ENCODE measurements around the gene PPP1R10.

Gene PPP1R10

DNA sequence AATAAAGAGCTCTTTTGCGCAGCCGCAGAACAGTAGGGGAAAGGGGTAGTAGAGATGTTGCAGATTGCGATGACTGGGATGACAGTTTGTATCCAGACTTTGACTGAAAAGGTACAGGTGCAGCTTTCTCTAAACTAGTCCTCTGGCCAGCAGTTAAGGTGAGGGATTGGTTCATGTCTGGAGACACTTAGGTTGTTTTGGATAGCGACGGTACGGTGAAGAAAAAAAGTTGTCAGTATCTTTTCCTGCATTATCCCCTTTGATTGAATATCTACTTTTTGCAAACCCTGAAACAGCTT lies 59.4 kb downstream of the PPP1R10 start:
- in situ Hi-C loops (cut with MboI; ENCODE audit: low sequenced_read_pairs), result no loop called here

DNA sequence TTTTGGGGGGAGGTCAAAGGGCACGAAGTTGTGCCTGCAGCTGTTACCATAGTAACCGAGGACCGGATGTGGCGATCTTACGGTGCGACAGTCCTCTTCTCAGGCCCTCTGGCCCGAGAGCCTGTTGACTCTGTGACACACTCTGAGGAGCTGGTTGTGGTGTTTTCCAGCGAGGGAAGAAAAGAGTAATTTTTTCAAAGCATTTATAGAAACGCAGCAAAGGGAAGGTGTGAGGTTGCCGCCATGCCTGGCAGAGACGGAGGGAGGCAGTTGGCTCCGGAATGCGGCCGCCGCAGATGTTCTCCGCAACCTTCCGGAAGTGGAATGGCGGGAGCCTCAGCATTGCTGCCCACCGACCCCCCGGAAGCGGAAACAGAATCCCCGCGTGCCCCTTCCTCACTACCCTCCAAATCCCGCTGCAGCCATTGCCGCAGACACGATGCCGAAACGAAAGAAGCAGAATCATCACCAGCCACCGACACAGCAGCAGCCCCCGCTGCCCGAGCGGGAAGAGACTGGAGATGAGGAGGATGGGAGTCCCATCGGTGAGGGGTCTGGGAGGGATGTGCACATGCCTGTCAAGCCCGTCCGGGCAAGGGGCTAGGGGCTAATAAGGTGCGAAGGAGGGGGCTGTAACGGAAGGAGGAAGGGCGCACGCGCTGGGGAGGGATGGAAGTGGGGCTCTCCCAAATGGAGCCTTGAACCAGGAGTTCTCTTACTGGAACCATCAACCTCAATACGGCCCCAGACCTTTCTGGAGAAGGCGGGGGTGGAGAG lies 59.9 kb downstream of the PPP1R10 start, which contains the start of gene PRR3:
Gene PRR3, plus strand, starts transcription at position 390 of the 777 bp plus-strand sequence. Its CDS starts 50 bp downstream, at position 440.
- in situ Hi-C loops (cut with MboI; ENCODE audit: low sequenced_read_pairs), result no loop called here

DNA sequence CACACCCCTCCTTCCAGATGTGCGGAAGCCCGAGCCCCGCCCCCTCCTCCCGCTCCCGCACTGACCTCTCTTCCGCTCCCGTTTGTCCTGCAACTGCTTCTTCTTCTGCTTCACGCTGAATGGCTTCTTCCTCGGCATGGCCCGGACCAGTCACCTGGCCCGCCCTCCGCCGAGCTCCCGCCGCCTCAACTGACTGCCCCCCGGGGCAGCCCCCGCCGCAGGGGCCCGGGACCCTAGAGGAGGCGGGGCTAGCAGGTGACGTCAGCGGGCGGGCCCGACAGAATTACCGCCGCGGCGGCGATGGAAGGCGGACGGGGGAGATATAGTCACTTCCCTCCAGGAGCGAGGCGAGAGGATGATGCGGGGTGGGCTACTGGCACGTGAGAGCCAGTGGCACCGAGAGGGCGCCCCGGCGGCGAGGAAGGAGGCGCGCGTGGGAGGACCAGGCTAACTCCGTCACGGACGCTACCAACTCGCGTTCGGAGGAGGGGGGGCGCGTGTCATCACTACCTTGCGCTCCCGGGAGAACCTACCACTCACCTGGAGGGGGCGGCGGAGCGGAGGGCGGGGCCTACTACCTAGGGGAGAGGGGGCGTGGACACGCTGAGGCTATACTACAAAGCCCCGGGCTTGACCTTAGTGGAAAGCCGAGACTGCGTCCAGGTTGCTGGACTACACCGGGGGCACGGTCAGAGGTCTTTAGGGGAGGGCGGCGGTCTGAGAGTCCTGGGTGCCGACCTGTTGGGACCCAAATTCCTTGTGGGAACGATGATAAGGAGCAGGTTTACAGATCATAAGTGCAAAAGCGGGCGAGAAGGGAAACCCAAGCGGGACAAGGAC lies 60.8 kb downstream of the PPP1R10 start, which contains the start of gene GNL1:
Gene GNL1, minus strand, starts transcription at position 424 of the 840 bp plus-strand sequence. Its CDS starts 286 bp downstream, at position 138.
- in situ Hi-C loops (cut with MboI; ENCODE audit: low sequenced_read_pairs), result no loop called here

DNA sequence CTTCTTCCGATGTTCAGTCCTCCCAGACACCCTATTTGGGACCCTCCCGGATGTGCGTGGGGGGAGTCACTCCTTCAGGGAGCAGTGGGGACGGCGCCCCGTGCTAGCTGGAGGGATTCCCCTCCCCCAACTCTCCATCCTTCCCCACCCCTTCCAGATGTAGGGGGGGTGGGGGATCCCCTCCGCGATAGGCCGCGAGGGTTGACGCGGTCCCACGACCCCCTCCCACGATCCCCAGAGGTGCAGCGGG lies 61.3 kb downstream of the PPP1R10 start:
- in situ Hi-C loops (cut with MboI; ENCODE audit: low sequenced_read_pairs), result no loop called here

DNA sequence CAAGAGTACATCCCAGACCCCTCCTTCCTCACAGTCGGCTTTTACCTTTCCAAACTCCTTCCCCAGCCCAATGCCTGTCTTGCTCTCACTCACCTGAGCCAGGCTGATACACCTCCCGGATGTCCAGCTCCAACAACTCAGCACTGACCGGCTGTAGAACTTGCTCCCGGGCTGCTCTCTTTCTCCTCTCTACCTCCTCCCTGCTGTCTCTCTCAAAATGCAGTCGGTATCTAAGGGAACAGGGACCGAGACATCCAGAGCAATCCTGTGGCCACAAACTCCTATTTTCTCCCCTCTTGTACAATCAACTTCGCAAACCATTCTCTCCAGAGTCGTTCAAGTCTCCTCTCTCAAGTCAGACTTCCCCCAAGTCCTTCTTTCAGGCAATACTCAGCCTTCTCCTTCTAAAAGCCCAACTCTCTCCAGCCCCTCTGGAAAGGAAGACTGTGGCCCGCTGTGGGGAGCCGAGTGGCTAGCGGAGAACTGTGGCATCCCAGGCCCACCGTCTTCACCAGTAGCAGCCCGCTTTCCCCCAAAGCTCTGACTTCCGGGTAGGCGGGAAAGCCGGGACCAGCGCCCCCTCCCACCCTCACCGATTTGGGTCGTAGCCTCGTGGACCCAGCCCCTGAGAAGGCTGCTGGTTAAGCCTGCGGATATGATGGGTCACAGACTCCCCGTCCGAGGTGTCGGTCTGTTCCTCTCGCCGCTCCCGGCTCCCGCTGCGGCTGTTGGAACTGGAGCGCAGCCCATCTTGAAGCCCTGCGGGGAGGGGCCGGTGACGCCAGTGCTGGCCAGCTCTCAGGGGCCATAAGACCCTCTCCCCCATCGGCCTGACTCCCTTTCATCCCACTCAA lies 61.9 kb downstream of the PPP1R10 start:
- in situ Hi-C loops (cut with MboI; ENCODE audit: low sequenced_read_pairs), result no loop called here

DNA sequence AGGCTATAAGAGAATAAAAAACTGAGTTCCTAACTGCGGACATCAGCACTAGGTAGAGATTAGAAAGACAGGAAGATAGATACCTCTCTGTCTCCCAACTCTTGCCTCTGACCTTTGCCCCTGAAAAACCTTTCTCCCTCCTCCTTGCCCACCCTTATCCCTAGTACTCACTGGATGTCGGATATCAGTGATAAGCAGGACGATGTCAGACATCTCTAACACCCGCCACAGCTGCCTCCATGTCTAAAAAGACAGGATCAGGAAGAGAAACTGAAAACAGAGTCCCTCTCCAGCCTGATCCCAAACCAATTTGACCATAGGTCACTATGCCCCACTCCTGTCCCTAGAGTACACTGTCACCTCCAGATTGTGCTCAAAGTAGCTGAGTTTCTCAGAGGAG lies 62.6 kb downstream of the PPP1R10 start:
- in situ Hi-C loops (cut with MboI; ENCODE audit: low sequenced_read_pairs), result no loop called here

All from hTERT RPE-1 (cell line).